MM.1S (cell line): ENCODE results near the gene MINDY4.

ENCODE experiments used
- EZH2phosphoT487 ChIP-seq: fragments of 300-600 bp; sonication (generic); IDR thresholded peaks from 2 replicates; pipeline ENCODE4 v1.6.1; 2018; ENCODE audit warnings: antibody characterized with exemption, low read length
- TF ChIP-seq, protein P1 (sequence below): fragments of 300-600 bp; sonication (generic); IDR thresholded peaks from 2 replicates; pipeline ENCODE4 v1.5.1; 2016; ENCODE audit warnings: antibody characterized with exemption, low read length, mixed read lengths

DNA sequence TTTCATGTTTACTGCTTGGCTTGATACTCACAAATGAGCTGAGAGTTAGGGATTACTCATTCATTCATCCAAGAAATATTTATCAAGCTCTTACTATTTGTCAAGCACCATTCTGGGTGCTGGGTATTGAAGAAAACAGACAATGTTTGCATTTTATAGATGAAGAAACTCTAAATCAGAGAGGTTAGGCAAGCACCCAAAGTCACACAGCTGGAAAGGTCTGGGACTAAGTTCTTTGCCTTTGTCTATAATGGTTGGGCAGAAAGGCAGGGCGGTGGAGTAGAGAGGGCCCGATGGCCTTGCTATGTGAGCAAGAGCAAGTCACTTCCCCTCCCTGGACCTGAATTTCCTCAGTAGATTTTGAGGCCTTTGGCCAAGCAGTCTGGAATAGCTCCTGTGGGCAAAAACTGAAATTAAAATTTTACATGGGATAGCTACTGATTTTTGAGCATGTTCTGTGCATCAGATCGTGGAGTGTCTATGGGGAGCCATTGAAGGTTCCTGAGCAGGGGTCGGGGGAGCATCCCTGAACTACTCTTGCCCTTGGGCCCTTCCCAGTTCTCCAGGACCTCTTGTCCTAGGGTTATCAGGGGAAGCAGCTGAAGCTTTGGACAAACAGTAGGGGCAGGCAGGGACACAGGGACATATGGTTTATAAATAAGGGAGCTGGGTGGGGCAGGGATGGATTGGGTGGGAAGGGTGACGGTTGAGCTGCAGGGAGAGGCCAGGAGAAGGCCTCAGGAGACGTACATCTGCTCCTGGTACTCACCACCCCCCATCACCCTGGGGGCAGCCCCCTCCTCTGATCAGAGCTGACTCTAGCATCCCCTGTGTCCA is 163.7 kb downstream of the MINDY4 start:
- TF ChIP-seq, protein P1, sequence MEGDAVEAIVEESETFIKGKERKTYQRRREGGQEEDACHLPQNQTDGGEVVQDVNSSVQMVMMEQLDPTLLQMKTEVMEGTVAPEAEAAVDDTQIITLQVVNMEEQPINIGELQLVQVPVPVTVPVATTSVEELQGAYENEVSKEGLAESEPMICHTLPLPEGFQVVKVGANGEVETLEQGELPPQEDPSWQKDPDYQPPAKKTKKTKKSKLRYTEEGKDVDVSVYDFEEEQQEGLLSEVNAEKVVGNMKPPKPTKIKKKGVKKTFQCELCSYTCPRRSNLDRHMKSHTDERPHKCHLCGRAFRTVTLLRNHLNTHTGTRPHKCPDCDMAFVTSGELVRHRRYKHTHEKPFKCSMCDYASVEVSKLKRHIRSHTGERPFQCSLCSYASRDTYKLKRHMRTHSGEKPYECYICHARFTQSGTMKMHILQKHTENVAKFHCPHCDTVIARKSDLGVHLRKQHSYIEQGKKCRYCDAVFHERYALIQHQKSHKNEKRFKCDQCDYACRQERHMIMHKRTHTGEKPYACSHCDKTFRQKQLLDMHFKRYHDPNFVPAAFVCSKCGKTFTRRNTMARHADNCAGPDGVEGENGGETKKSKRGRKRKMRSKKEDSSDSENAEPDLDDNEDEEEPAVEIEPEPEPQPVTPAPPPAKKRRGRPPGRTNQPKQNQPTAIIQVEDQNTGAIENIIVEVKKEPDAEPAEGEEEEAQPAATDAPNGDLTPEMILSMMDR, result no peak
- TF ChIP-seq EZH2phosphoT487, result no peak
